Uterus (tissue), 2 donors: ENCODE measurements around the gene MCM3AP.

ENCODE experiments used
- CTCF ChIP-seq, 4 experiments: fragments of 200-600 bp in 2 of 4; fragments of 450-650 bp in 2 of 4; sonication (generic) in 2 of 4; IDR thresholded peaks; one replicate each; pipeline ENCODE4 v1.5.1; 2016 to 2019; ENCODE audit warnings: antibody characterized with exemption in 4 of 4, mild to moderate bottlenecking in 2 of 4, moderate library complexity in 1 of 4
- POLR2A ChIP-seq, 2 donors: fragments of 450-650 bp; IDR thresholded peaks; one replicate each; pipeline ENCODE4 v1.6.1; 2016; ENCODE audit warnings: antibody characterized with exemption in 2 of 2, mild to moderate bottlenecking in 1 of 2, moderate library complexity in 1 of 2

GRCh38 chr21:46194374-46195334 lies 90.8 kb downstream of the MCM3AP start:
- TF ChIP-seq CTCF (IDR thresholded peaks at IDR 0.05) (no peak), POLR2A (IDR thresholded peaks at IDR 0.05) (no peak)
